PC-9 (cell line): ENCODE data around the gene STAT4.

ENCODE experiments used
- CTCF ChIP-seq: fragments of 200-600 bp; sonication (generic); conservative IDR thresholded peaks from 2 replicates; pipeline ENCODE4 v1.6.1; 2017; ENCODE audit warnings: mixed run types, antibody characterized with exemption, mild to moderate bottlenecking, moderate library complexity
- EZH2 ChIP-seq: fragments of 200-600 bp; sonication (generic); IDR thresholded peaks from 2 replicates; pipeline ENCODE4 v1.8.0; 2017; ENCODE audit warnings: antibody characterized with exemption, low read depth

- TF ChIP-seq CTCF (no peak), EZH2 (no peak)
These were observed 7.4 kb upstream of the STAT4 start for GRCh38 chr2:191158193-191158592.
